ENCODE measurements around the gene CCDC197. TPM values are rescaled to one million over a fixed set of nuclear protein-coding genes. Genes with fewer than 3 reads are reported as not detected.

The CCDC197 gene
- total RNA-seq, 1 donor from 2014 or later: not detected

- intact Hi-C loops (cut with DNase I): no loop called here
- H3K27me3 ChIP-seq (ENCODE audit: low read depth): no peaks in the 10 kb centered on the region
- no peak for TF ChIP-seq CTCF (IDR thresholded peaks at IDR 0.05)
- ATAC-seq: no peak
- no peak for DNase-seq
- H3K27ac ChIP-seq: no peak overlapping the region
- H3K36me3 ChIP-seq: no peaks in the 10 kb centered on the region
- peaks cover 12% of the 10 kb centered on the region for H3K4me1 ChIP-seq
- H3K4me3 ChIP-seq: no peak overlapping the region
- H3K9me3 ChIP-seq: no peaks in the 10 kb centered on the region
Observed at GRCh38 chr14:94029671-94030203, 32.6 kb downstream of the CCDC197 start.

GRCh38 chr14:94030571-94030970, 33.5 kb downstream of the CCDC197 start:
- H3K4me3 ChIP-seq: no peak overlapping the region
- no peaks in the 10 kb centered on the region for H3K9me3 ChIP-seq
- ATAC-seq: no peak
- no peak for DNase-seq
- intact Hi-C loops (cut with DNase I): no loop called here
- H3K36me3 ChIP-seq: no peaks in the 10 kb centered on the region
- peaks cover 12% of the 10 kb centered on the region for H3K4me1 ChIP-seq
- no peak for TF ChIP-seq CTCF (IDR thresholded peaks at IDR 0.05)
- no peaks in the 10 kb centered on the region for H3K27me3 ChIP-seq (ENCODE audit: low read depth)
- no peak overlapping the region for H3K27ac ChIP-seq

- H3K36me3 ChIP-seq: no peaks in the 10 kb centered on the region
- no peaks in the 10 kb centered on the region for H3K27me3 ChIP-seq (ENCODE audit: low read depth)
- no peaks in the 10 kb centered on the region for H3K9me3 ChIP-seq
- ATAC-seq (no peak), DNase-seq (no peak)
- H3K4me1 ChIP-seq: peaks cover 12% of the 10 kb centered on the region
- TF ChIP-seq CTCF (IDR thresholded peaks at IDR 0.05): no peak
- H3K27ac ChIP-seq: no peak overlapping the region
- H3K4me3 ChIP-seq: no peak overlapping the region
- intact Hi-C loops (cut with DNase I): no loop called here
Observed at GRCh38 chr14:94031161-94031882, 34.2 kb downstream of the CCDC197 start.

- no peak overlapping the region for H3K4me3 ChIP-seq
- DNase-seq: no peak
- intact Hi-C loops (cut with DNase I): no loop called here
- no peak for TF ChIP-seq CTCF (IDR thresholded peaks at IDR 0.05)
- no peaks in the 10 kb centered on the region for H3K27me3 ChIP-seq (ENCODE audit: low read depth)
- H3K4me1 ChIP-seq: peaks cover 9% of the 10 kb centered on the region
- no peaks in the 10 kb centered on the region for H3K36me3 ChIP-seq
- no peak for ATAC-seq
- H3K27ac ChIP-seq: no peak overlapping the region
- H3K9me3 ChIP-seq: no peaks in the 10 kb centered on the region
Observed at GRCh38 chr14:94031883-94032279, 34.8 kb downstream of the CCDC197 start.

- ATAC-seq (no peak), DNase-seq (no peak)
- Histone ChIP-seq H3K27ac (no peak overlapping the region), H3K4me1 (no peaks in the 10 kb centered on the region), H3K9me3 (no peaks in the 10 kb centered on the region), H3K36me3 (no peaks in the 10 kb centered on the region), H3K27me3 (ENCODE audit: low read depth) (no peaks in the 10 kb centered on the region), H3K4me3 (no peak overlapping the region)
- TF ChIP-seq CTCF (IDR thresholded peaks at IDR 0.05): no peak
- intact Hi-C loops (cut with DNase I): no loop called here
Observed at GRCh38 chr14:94034886-94035285, 37.8 kb downstream of the CCDC197 start.

Data from lower lobe of right lung (tissue), 2 donors.